Measurements from ENCODE around the gene CACNB3.
"Not testable (repeated sequence)": the region's sequence is repeated elsewhere in the genome, so short reads cannot be mapped to it uniquely, and the experiment has no call there.

Gene CACNB3

GRCh38 chr12:48857278-48857994, 39.1 kb downstream of the CACNB3 start:
- no peak for DNase-seq

GRCh38 chr12:48858043-48858442, 39.7 kb downstream of the CACNB3 start:
- DNase-seq: no peak

- DNase-seq: no peak
These were observed 41.3 kb downstream of the CACNB3 start for GRCh38 chr12:48859607-48860006.

GRCh38 chr12:48860236-48860635, 41.9 kb downstream of the CACNB3 start:
- DNase-seq: not testable (repeated sequence)

- no peak for DNase-seq
These were observed 42.8 kb downstream of the CACNB3 start for GRCh38 chr12:48861111-48861510.

- no peak for DNase-seq
These were observed 44.5 kb downstream of the CACNB3 start for GRCh38 chr12:48862760-48863159.

- DNase-seq: no peak
These were observed 45.0 kb downstream of the CACNB3 start for GRCh38 chr12:48863291-48863690.

GRCh38 chr12:48865281-48866051, 47.2 kb downstream of the CACNB3 start, which contains the start of gene RND1:
Gene RND1 (minus strand): TSS chr12:48865870. CDS start chr12:48865767, 103 bp downstream.
- DNase-seq: peak; percentile 90

- no peak for DNase-seq
These were observed 47.9 kb downstream of the CACNB3 start for GRCh38 chr12:48866052-48866711.

- no peak for DNase-seq
These were observed 50.2 kb downstream of the CACNB3 start for GRCh38 chr12:48868451-48868850.

- DNase-seq: no peak
These were observed 50.9 kb downstream of the CACNB3 start for GRCh38 chr12:48869191-48869590.

GRCh38 chr12:48873096-48873495, 54.8 kb downstream of the CACNB3 start:
- DNase-seq: no peak

- DNase-seq: not testable (repeated sequence)
These were observed 55.2 kb downstream of the CACNB3 start for GRCh38 chr12:48873534-48873933.

- DNase-seq: no peak
These were observed 57.7 kb downstream of the CACNB3 start for GRCh38 chr12:48875944-48876515.

Data from activated CD8-positive, alpha-beta memory T cell treated with anti-CD3 and anti-CD28 coated beads for 24 hours (primary cell).